DOHH2 (cell line): ENCODE measurements around the gene MRS2.
A peak's percentile ranks its signal among the peaks of the same experiment; 100 is the strongest.

Experiments used
- H3F3A ChIP-seq: fragments of 200-600 bp; sonication (generic), shearing (Covaris generic); 2 replicates; pipeline ENCODE4 v1.6.0; 2016; ENCODE audit warnings: antibody characterized with exemption, mild to moderate bottlenecking; ENCODE audit not compliant: control insufficient read depth, insufficient read depth
- H3K27ac ChIP-seq: fragments of 200-600 bp; sonication (generic); 2 replicates; pipeline ENCODE4 v1.5.1; 2014; ENCODE audit warnings: low read depth, mild to moderate bottlenecking, low read length, moderate library complexity
- H3K27me3 ChIP-seq: fragments of 200-600 bp; sonication (generic); 2 replicates; pipeline ENCODE4 v1.6.1; 2014; ENCODE audit warnings: mild to moderate bottlenecking, low read length, mixed read lengths; ENCODE audit not compliant: control insufficient read depth
- H3K36me3 ChIP-seq: fragments of 200-600 bp; sonication (generic); 2 replicates; pipeline ENCODE4 v1.6.1; 2014; ENCODE audit warnings: mild to moderate bottlenecking, low read length, moderate library complexity, mixed read lengths; ENCODE audit not compliant: control insufficient read depth
- H3K4me1 ChIP-seq: fragments of 200-600 bp; sonication (generic); 2 replicates; pipeline ENCODE4 v1.6.1; 2014; ENCODE audit warnings: mild to moderate bottlenecking, low read length, mixed read lengths; ENCODE audit not compliant: control insufficient read depth
- H3K4me2 ChIP-seq: fragments of 200-600 bp; sonication (generic); 2 replicates; pipeline ENCODE4 v1.6.0; 2014; ENCODE audit warnings: mild to moderate bottlenecking, low read length, moderate library complexity
- H3K4me3 ChIP-seq: fragments of 200-600 bp; sonication (generic); 2 replicates; pipeline ENCODE4 v1.5.1; 2014; ENCODE audit warnings: mild to moderate bottlenecking, low read length, mixed read lengths
- H3K79me2 ChIP-seq: fragments of 200-600 bp; sonication (generic); 2 replicates; pipeline ENCODE4 v1.6.1; 2014; ENCODE audit warnings: mild to moderate bottlenecking, low read length, mixed read lengths; ENCODE audit not compliant: control insufficient read depth
- H3K9me2 ChIP-seq: fragments of 200-600 bp; sonication (generic); replicated peaks from 2 replicates; pipeline ENCODE4 v1.6.1; 2014; ENCODE audit warnings: mild to moderate bottlenecking, low read length, mixed read lengths; ENCODE audit not compliant: control insufficient read depth
- H3K9me3 ChIP-seq: fragments of 200-600 bp; sonication (generic); 2 replicates; pipeline ENCODE4 v1.6.1; 2014; ENCODE audit warnings: antibody characterized with exemption, low read length, mixed read lengths; ENCODE audit not compliant: control insufficient read depth, insufficient read depth
- H4K20me1 ChIP-seq: fragments of 200-600 bp; sonication (generic); 2 replicates; pipeline ENCODE4 v1.6.0; 2014; ENCODE audit warnings: low read depth, mild to moderate bottlenecking, antibody characterized with exemption, low read length, moderate library complexity; ENCODE audit not compliant: control insufficient read depth, insufficient read depth
- EZH2phosphoT487 ChIP-seq: fragments of 200-600 bp; sonication (generic); IDR thresholded peaks from 2 replicates; pipeline ENCODE4 v1.6.1; 2017; ENCODE audit warnings: borderline replicate concordance, mild to moderate bottlenecking, antibody characterized with exemption, low read length, moderate library complexity, mixed read lengths
- TF ChIP-seq, protein P1 (sequence below): fragments of 200-600 bp; sonication (generic); IDR thresholded peaks from one replicate; pipeline ENCODE4 v1.5.1; 2014; ENCODE audit warnings: antibody characterized with exemption, mild to moderate bottlenecking, low read depth, low read length; ENCODE audit not compliant: poor library complexity, severe bottlenecking

MRS2 gene

DNA sequence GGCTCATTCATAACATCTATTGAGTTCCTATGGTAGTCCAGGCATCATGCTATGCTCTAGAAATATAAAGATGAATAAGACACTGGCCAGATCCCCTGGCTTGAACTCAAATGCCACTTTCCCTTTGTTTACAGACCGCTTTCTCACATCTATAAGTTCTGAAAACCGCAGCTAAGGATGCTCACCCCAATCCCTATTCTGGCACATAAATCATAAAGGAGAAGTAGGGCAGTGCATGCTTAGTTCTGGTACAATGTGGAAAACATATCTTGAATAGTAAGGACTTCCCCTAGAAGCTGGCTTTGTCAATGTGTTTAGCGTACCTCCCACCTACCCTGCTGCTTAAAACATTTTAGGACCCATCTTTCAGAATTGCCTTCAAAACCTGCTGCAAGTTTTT lies 26.4 kb downstream of the MRS2 start:
- Histone ChIP-seq H3K27me3 (no peaks in the 10 kb centered on the region), H3K36me3 (peaks cover 20% of the 10 kb centered on the region), H3K27ac (no peak overlapping the region), H3F3A (no peaks in the 10 kb centered on the region), H4K20me1 (no peaks in the 10 kb centered on the region), H3K4me1 (no peaks in the 10 kb centered on the region), H3K4me3 (no peak overlapping the region), H3K4me2 (no peak overlapping the region), H3K9me2 (no peaks in the 10 kb centered on the region), H3K9me3 (no peaks in the 10 kb centered on the region), H3K79me2 (no peaks in the 10 kb centered on the region)
- TF ChIP-seq EZH2phosphoT487 = no peak
- TF ChIP-seq, protein P1, sequence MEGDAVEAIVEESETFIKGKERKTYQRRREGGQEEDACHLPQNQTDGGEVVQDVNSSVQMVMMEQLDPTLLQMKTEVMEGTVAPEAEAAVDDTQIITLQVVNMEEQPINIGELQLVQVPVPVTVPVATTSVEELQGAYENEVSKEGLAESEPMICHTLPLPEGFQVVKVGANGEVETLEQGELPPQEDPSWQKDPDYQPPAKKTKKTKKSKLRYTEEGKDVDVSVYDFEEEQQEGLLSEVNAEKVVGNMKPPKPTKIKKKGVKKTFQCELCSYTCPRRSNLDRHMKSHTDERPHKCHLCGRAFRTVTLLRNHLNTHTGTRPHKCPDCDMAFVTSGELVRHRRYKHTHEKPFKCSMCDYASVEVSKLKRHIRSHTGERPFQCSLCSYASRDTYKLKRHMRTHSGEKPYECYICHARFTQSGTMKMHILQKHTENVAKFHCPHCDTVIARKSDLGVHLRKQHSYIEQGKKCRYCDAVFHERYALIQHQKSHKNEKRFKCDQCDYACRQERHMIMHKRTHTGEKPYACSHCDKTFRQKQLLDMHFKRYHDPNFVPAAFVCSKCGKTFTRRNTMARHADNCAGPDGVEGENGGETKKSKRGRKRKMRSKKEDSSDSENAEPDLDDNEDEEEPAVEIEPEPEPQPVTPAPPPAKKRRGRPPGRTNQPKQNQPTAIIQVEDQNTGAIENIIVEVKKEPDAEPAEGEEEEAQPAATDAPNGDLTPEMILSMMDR = no peak

DNA sequence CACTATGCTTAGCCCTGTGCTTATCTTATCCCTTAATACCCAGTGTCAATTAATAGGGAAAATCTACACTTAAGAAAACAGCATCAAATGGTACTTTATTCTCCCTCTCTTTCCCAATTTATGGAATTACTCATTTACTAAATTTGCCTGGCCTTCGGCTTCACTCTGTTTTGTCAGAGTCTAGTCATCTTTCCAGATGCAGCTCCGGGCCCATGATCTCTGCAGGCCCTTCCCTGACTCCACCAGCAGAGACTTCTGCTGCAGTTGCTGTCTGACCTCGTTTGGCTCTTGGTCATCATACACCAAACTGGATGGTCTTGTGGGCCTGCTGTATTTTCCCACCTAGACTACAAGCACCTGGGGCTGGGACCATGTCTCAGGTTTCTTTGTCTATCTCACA lies 27.4 kb downstream of the MRS2 start:
- H3K36me3 ChIP-seq = peaks cover 11% of the 10 kb centered on the region
- H3K4me1 ChIP-seq = no peaks in the 10 kb centered on the region
- H3K4me3 ChIP-seq = no peak overlapping the region
- no peaks in the 10 kb centered on the region for H3K27me3 ChIP-seq
- no peaks in the 10 kb centered on the region for H3K9me3 ChIP-seq
- no peak overlapping the region for H3K27ac ChIP-seq
- no peak overlapping the region for H3K4me2 ChIP-seq
- H3F3A ChIP-seq = no peaks in the 10 kb centered on the region
- no peaks in the 10 kb centered on the region for H4K20me1 ChIP-seq
- TF ChIP-seq, protein P1 = no peak
- TF ChIP-seq EZH2phosphoT487 = no peak
- no peaks in the 10 kb centered on the region for H3K79me2 ChIP-seq
- no peaks in the 10 kb centered on the region for H3K9me2 ChIP-seq

DNA sequence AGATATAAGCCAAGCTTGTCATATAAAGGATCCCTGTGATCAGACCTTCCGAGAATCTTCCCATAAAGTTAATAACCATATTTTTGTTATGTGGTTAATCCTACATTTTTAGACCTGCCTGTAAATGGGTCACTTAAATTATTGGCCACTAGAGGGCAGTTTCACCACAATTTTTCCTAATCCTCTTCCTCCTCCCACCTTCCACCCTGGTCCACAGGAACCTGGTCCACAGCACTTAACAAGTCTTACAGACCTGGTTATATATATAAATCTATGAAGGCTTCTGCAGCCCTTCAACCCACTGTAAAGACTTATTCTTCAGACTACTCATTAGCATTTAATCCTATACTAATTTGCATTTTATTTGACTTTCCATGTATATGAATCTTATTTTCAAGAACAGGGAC lies 28.3 kb downstream of the MRS2 start:
- no peak overlapping the region for H3K4me2 ChIP-seq
- no peaks in the 10 kb centered on the region for H3F3A ChIP-seq
- H3K27ac ChIP-seq = no peak overlapping the region
- no peaks in the 10 kb centered on the region for H3K9me2 ChIP-seq
- no peak for TF ChIP-seq EZH2phosphoT487
- TF ChIP-seq, protein P1 = peak; percentile 74
- H3K36me3 ChIP-seq = peaks cover 2% of the 10 kb centered on the region
- no peaks in the 10 kb centered on the region for H3K79me2 ChIP-seq
- no peak overlapping the region for H3K4me3 ChIP-seq
- no peaks in the 10 kb centered on the region for H3K9me3 ChIP-seq
- no peaks in the 10 kb centered on the region for H3K4me1 ChIP-seq
- no peaks in the 10 kb centered on the region for H4K20me1 ChIP-seq
- no peaks in the 10 kb centered on the region for H3K27me3 ChIP-seq

DNA sequence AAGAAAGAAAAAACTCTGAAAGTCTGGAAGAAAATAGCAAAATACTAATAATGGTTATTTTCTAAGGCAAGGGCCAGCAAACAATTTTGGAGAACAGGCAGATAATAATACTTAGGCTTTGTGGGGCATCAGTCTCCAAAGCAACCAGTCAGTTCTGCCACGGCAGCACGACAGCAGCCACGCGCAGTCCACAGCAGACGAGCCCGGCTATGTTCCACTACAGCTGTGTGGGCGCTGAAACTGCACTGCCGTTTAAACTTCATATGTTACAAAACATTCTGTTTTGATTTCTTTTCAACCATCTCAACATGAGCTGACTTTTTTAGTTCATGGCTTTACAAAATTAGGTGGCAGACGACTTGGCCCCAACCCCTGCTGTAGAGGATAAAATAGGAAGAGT lies 29.9 kb downstream of the MRS2 start:
- H3K79me2 ChIP-seq = no peaks in the 10 kb centered on the region
- no peaks in the 10 kb centered on the region for H3K9me2 ChIP-seq
- no peaks in the 10 kb centered on the region for H3K9me3 ChIP-seq
- no peaks in the 10 kb centered on the region for H4K20me1 ChIP-seq
- H3K4me2 ChIP-seq = no peak overlapping the region
- no peak for TF ChIP-seq EZH2phosphoT487
- TF ChIP-seq, protein P1 = no peak
- no peaks in the 10 kb centered on the region for H3F3A ChIP-seq
- H3K27me3 ChIP-seq = no peaks in the 10 kb centered on the region
- no peak overlapping the region for H3K27ac ChIP-seq
- H3K4me3 ChIP-seq = no peak overlapping the region
- H3K36me3 ChIP-seq = no peaks in the 10 kb centered on the region
- H3K4me1 ChIP-seq = no peaks in the 10 kb centered on the region
